HG03378 (cell line): ENCODE data around the gene ELAVL1.

ENCODE experiments used
- ATAC-seq: cut with Tn5 transposase; IDR thresholded peaks from one replicate; pipeline ENCODE4 v1.9.1; 2021; ENCODE audit warnings: mild to moderate bottlenecking, moderate library complexity; ENCODE audit not compliant: unreplicated experiment

ELAVL1 gene

GRCh38 chr19:8022275-8022674 lies 16.8 kb upstream of the ELAVL1 start:
- ATAC-seq: no peak

- no peak for ATAC-seq
These were observed 15.9 kb upstream of the ELAVL1 start for GRCh38 chr19:8021374-8021773.

GRCh38 chr19:8020681-8021080 lies 15.2 kb upstream of the ELAVL1 start:
- ATAC-seq: no peak

- no peak for ATAC-seq
These were observed 12.4 kb upstream of the ELAVL1 start for GRCh38 chr19:8017808-8018207.

GRCh38 chr19:8004723-8005513 lies 523 bp downstream of the ELAVL1 start:
- ATAC-seq: no peak

- ATAC-seq: no peak
These were observed 1.4 kb downstream of the ELAVL1 start for GRCh38 chr19:8004001-8004400.

GRCh38 chr19:8001995-8002849 lies 3.2 kb downstream of the ELAVL1 start:
- no peak for ATAC-seq

GRCh38 chr19:8001651-8001994 lies 3.8 kb downstream of the ELAVL1 start:
- ATAC-seq: no peak

GRCh38 chr19:8000298-8001038 lies 5.0 kb downstream of the ELAVL1 start:
- no peak for ATAC-seq

- ATAC-seq: no peak
These were observed 6.1 kb downstream of the ELAVL1 start for GRCh38 chr19:7999376-7999775.

GRCh38 chr19:7997809-7998480 lies 7.5 kb downstream of the ELAVL1 start:
- no peak for ATAC-seq

- ATAC-seq: no peak
These were observed 8.6 kb downstream of the ELAVL1 start for GRCh38 chr19:7996883-7997282.

- ATAC-seq: no peak
These were observed 9.7 kb downstream of the ELAVL1 start for GRCh38 chr19:7995810-7996158.

GRCh38 chr19:7994928-7995809 lies 10.3 kb downstream of the ELAVL1 start:
- no peak for ATAC-seq

GRCh38 chr19:7994114-7994513 lies 11.3 kb downstream of the ELAVL1 start:
- no peak for ATAC-seq

GRCh38 chr19:7993560-7993959 lies 11.9 kb downstream of the ELAVL1 start:
- ATAC-seq: no peak

GRCh38 chr19:7992575-7992974 lies 12.9 kb downstream of the ELAVL1 start:
- ATAC-seq: no peak

GRCh38 chr19:7989071-7989575 lies 16.3 kb downstream of the ELAVL1 start:
- no peak for ATAC-seq

- no peak for ATAC-seq
These were observed 17.1 kb downstream of the ELAVL1 start for GRCh38 chr19:7988307-7988706.
